ENCODE results near the gene BATF3.
A peak's percentile ranks its signal among the peaks of the same experiment; 100 is the strongest.

The BATF3 gene

GRCh38 chr1:212703991-212704564 is 4.4 kb upstream of the BATF3 start:
- no peak overlapping the region for H2AK5ac ChIP-seq (ENCODE audit: low read length, severe bottlenecking)
- no peak overlapping the region for H4K8ac ChIP-seq (ENCODE audit: low read length)
- H3K18ac ChIP-seq (ENCODE audit: low read depth in 1 of 2, low read length in 2 of 2) = no peak overlapping the region
- no peak overlapping the region for H4K91ac ChIP-seq (ENCODE audit: low read length)
- WGBS = 80% methylated on average over 8 of the region's 9 CpGs
- DNase-seq = no peak
- H3K4me3 ChIP-seq (ENCODE audit: insufficient read depth in 1 of 2, low read depth in 1 of 2, low read length in 2 of 2) = no peak overlapping the region
- H3K36me3 ChIP-seq (ENCODE audit: control insufficient read depth in 1 of 2, insufficient read depth in 2 of 2, low read depth in 1 of 2, low read length in 2 of 2) = no peaks in the 10 kb centered on the region
- no peaks in the 10 kb centered on the region for H3K79me1 ChIP-seq (replicated peaks; ENCODE audit: low read length, poor library complexity, severe bottlenecking)
- no peak overlapping the region for H3K27ac ChIP-seq (ENCODE audit: low read length, poor library complexity, severe bottlenecking)
- peaks cover 0 to 17% of the 10 kb centered on the region in 2 experiments for H3K27me3 ChIP-seq (ENCODE audit: control insufficient read depth in 1 of 2, insufficient read depth in 1 of 2, low read length in 2 of 2)
- no peak overlapping the region for H2BK120ac ChIP-seq (ENCODE audit: low read depth, low read length)
- H2BK15ac ChIP-seq (ENCODE audit: low read depth, poor library complexity, severe bottlenecking) = no peak overlapping the region
- H2BK5ac ChIP-seq (ENCODE audit: low read depth, low read length, poor library complexity, severe bottlenecking) = no peak overlapping the region
- no peaks in the 10 kb centered on the region for H3K9me3 ChIP-seq (ENCODE audit: control insufficient read depth, low read length)
- no peak overlapping the region for H2AFZ ChIP-seq (ENCODE audit: low read depth, low read length)
- no peak overlapping the region for H3K4me2 ChIP-seq (ENCODE audit: low read length, poor library complexity, severe bottlenecking)
- no peak overlapping the region for H3K4ac ChIP-seq (ENCODE audit: low read depth in 1 of 2, low read length in 2 of 2)
- no peak overlapping the region for H3K9ac ChIP-seq (ENCODE audit: low read length)
- H3K4me1 ChIP-seq (ENCODE audit: control insufficient read depth, insufficient read depth, low read depth, low read length) = peaks cover 17% of the 10 kb centered on the region
- no peak overlapping the region for H3K14ac ChIP-seq (ENCODE audit: low read length in 2 of 2)
- no peak overlapping the region for H3K23ac ChIP-seq (ENCODE audit: low read length in 2 of 2)
- H2BK12ac ChIP-seq (ENCODE audit: low read length in 2 of 2) = no peak overlapping the region

- Histone ChIP-seq H3K27me3 (ENCODE audit: control insufficient read depth in 1 of 2, insufficient read depth in 1 of 2, low read length in 2 of 2) (peaks cover 11 to 31% of the 10 kb centered on the region in 2 experiments), H2BK15ac (ENCODE audit: low read depth, poor library complexity, severe bottlenecking) (no peak overlapping the region), H2AFZ (ENCODE audit: low read depth, low read length) (no peak overlapping the region), H2AK5ac (ENCODE audit: low read length, severe bottlenecking) (no peak overlapping the region), H4K91ac (ENCODE audit: low read length) (no peak overlapping the region), H3K4me1 (ENCODE audit: control insufficient read depth, insufficient read depth, low read depth, low read length) (peaks cover 21% of the 10 kb centered on the region), H3K36me3 (ENCODE audit: control insufficient read depth in 1 of 2, insufficient read depth in 2 of 2, low read depth in 1 of 2, low read length in 2 of 2) (no peaks in the 10 kb centered on the region), H3K4ac (ENCODE audit: low read depth in 1 of 2, low read length in 2 of 2) (no peak overlapping the region), H2BK12ac (ENCODE audit: low read length in 2 of 2) (no peak overlapping the region), H2BK120ac (ENCODE audit: low read depth, low read length) (no peak overlapping the region), H3K27ac (ENCODE audit: low read length, poor library complexity, severe bottlenecking) (no peak overlapping the region), H2BK5ac (ENCODE audit: low read depth, low read length, poor library complexity, severe bottlenecking) (no peak overlapping the region), H3K18ac (ENCODE audit: low read depth in 1 of 2, low read length in 2 of 2) (no peak overlapping the region), H3K23ac (ENCODE audit: low read length in 2 of 2) (no peak overlapping the region), H3K79me1 (replicated peaks; ENCODE audit: low read length, poor library complexity, severe bottlenecking) (no peaks in the 10 kb centered on the region), H3K9ac (ENCODE audit: low read length) (no peak overlapping the region), H3K9me3 (ENCODE audit: control insufficient read depth, low read length) (no peaks in the 10 kb centered on the region), H3K4me3 (ENCODE audit: insufficient read depth in 1 of 2, low read depth in 1 of 2, low read length in 2 of 2) (no peak overlapping the region), H3K4me2 (ENCODE audit: low read length, poor library complexity, severe bottlenecking) (no peak overlapping the region), H3K14ac (ENCODE audit: low read length in 2 of 2) (no peak overlapping the region), H4K8ac (ENCODE audit: low read length) (no peak overlapping the region)
- 89% methylated on average over 1 of the region's 1 CpG for WGBS
- no peak for DNase-seq
These were observed 3.0 kb upstream of the BATF3 start for GRCh38 chr1:212702672-212703071.

DNA sequence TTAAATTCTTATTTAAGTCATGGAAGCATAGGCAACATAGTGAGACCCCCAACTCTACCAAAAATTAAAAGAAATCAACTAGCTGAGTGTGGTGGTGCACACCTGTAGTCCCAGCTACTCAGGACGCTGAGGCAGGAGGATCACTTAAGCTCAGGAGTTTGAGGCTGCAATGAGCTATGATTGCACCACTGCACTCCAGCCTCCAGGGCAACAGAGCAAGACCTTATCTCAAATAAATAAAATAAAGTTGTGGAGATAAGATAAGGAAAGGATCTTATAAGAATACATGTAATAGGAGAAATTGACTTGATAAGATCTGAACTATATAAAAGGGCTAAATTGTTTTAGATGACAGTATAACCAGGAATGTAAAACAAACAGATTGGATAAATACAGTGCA is 2.3 kb upstream of the BATF3 start:
- H3K27me3 ChIP-seq (ENCODE audit: control insufficient read depth in 1 of 2, insufficient read depth in 1 of 2, low read length in 2 of 2) = peaks cover 15 to 38% of the 10 kb centered on the region in 2 experiments
- no peak overlapping the region for H3K14ac ChIP-seq (ENCODE audit: low read length in 2 of 2)
- no peaks in the 10 kb centered on the region for H3K79me1 ChIP-seq (replicated peaks; ENCODE audit: low read length, poor library complexity, severe bottlenecking)
- no peak overlapping the region for H3K4me3 ChIP-seq (ENCODE audit: insufficient read depth in 1 of 2, low read depth in 1 of 2, low read length in 2 of 2)
- no peak overlapping the region for H2BK12ac ChIP-seq (ENCODE audit: low read length in 2 of 2)
- no peak overlapping the region for H2AFZ ChIP-seq (ENCODE audit: low read depth, low read length)
- no peak overlapping the region for H2BK120ac ChIP-seq (ENCODE audit: low read depth, low read length)
- no peak overlapping the region for H2BK15ac ChIP-seq (ENCODE audit: low read depth, poor library complexity, severe bottlenecking)
- H4K91ac ChIP-seq (ENCODE audit: low read length) = no peak overlapping the region
- no peak overlapping the region for H3K18ac ChIP-seq (ENCODE audit: low read depth in 1 of 2, low read length in 2 of 2)
- H3K4ac ChIP-seq (ENCODE audit: low read depth in 1 of 2, low read length in 2 of 2) = no peak overlapping the region
- no peak overlapping the region for H2BK5ac ChIP-seq (ENCODE audit: low read depth, low read length, poor library complexity, severe bottlenecking)
- peaks cover 21% of the 10 kb centered on the region for H3K4me1 ChIP-seq (ENCODE audit: control insufficient read depth, insufficient read depth, low read depth, low read length)
- no peak overlapping the region for H3K27ac ChIP-seq (ENCODE audit: low read length, poor library complexity, severe bottlenecking)
- no peak overlapping the region for H4K8ac ChIP-seq (ENCODE audit: low read length)
- H3K9ac ChIP-seq (ENCODE audit: low read length) = no peak overlapping the region
- no peak overlapping the region for H3K23ac ChIP-seq (ENCODE audit: low read length in 2 of 2)
- no peak overlapping the region for H2AK5ac ChIP-seq (ENCODE audit: low read length, severe bottlenecking)
- WGBS = 80% methylated on average over 1 of the region's 1 CpG
- H3K9me3 ChIP-seq (ENCODE audit: control insufficient read depth, low read length) = no peaks in the 10 kb centered on the region
- no peak overlapping the region for H3K4me2 ChIP-seq (ENCODE audit: low read length, poor library complexity, severe bottlenecking)
- H3K36me3 ChIP-seq (ENCODE audit: control insufficient read depth in 1 of 2, insufficient read depth in 2 of 2, low read depth in 1 of 2, low read length in 2 of 2) = no peaks in the 10 kb centered on the region
- DNase-seq = no peak

DNA sequence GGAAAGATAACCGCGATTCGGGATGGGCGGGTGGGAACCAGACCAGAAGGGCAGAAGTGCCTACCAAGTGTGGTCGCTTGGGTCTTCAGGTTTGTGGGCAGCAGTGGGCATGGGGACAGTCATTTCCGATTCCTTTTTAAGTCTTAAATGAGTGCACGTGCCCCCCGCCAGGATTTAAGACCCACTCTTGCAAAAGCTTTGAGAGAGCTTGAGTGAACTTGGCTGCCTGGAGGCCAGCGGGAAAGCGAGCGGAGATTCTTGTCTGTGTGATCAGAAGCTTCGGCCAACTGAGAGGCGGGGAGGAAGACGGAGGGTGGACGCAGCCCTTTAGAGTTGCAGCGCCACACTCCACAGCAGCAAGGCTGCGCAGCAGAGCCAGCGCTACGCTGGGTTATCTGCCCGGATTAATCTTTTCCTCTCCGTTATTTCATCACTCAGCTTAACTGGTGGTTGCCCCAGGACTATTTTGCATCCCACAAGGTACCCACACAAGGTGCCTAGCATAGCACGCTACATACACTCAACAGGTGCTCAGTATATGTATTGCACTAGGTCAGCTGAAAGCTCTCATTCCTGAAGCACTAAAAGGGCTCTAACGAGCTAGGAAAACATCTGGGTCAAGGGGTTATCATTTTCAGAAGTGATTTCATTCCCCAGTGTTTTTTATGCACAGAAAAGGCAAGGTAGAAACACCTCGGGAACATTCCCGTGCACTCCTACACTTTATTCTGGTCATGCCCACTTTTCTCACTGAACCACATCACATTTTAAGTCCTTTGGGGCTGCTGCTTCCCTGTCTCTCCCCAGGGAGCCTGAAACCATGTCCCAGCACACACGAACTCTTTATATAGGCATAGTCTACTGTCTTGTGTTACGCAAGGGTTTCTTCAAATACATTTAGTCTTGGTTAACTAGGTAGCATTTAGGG is 1.5 kb upstream of the BATF3 start:
- Histone ChIP-seq H4K8ac (ENCODE audit: low read length) (no peak overlapping the region), H3K27me3 (ENCODE audit: control insufficient read depth in 1 of 2, insufficient read depth in 1 of 2, low read length in 2 of 2) (peaks cover 18 to 44% of the 10 kb centered on the region in 2 experiments), H3K14ac (ENCODE audit: low read length in 2 of 2) (no peak overlapping the region), H3K4me2 (ENCODE audit: low read length, poor library complexity, severe bottlenecking) (peak overlapping the region; percentile 95), H3K23ac (ENCODE audit: low read length in 2 of 2) (no peak overlapping the region), H3K36me3 (ENCODE audit: control insufficient read depth in 1 of 2, insufficient read depth in 2 of 2, low read depth in 1 of 2, low read length in 2 of 2) (no peaks in the 10 kb centered on the region), H3K9ac (ENCODE audit: low read length) (peak overlapping the region; percentile 65), H3K18ac (ENCODE audit: low read depth in 1 of 2, low read length in 2 of 2) (no peak overlapping the region), H3K4me3 (ENCODE audit: insufficient read depth in 1 of 2, low read depth in 1 of 2, low read length in 2 of 2) (peak overlapping the region in 1 of 2 experiments; percentile 78), H2AFZ (ENCODE audit: low read depth, low read length) (no peak overlapping the region), H3K4ac (ENCODE audit: low read depth in 1 of 2, low read length in 2 of 2) (no peak overlapping the region), H2BK15ac (ENCODE audit: low read depth, poor library complexity, severe bottlenecking) (no peak overlapping the region), H3K27ac (ENCODE audit: low read length, poor library complexity, severe bottlenecking) (no peak overlapping the region), H2BK5ac (ENCODE audit: low read depth, low read length, poor library complexity, severe bottlenecking) (no peak overlapping the region), H4K91ac (ENCODE audit: low read length) (no peak overlapping the region), H2BK12ac (ENCODE audit: low read length in 2 of 2) (no peak overlapping the region), H2BK120ac (ENCODE audit: low read depth, low read length) (no peak overlapping the region), H2AK5ac (ENCODE audit: low read length, severe bottlenecking) (no peak overlapping the region), H3K79me1 (replicated peaks; ENCODE audit: low read length, poor library complexity, severe bottlenecking) (no peaks in the 10 kb centered on the region), H3K9me3 (ENCODE audit: control insufficient read depth, low read length) (no peaks in the 10 kb centered on the region), H3K4me1 (ENCODE audit: control insufficient read depth, insufficient read depth, low read depth, low read length) (peaks cover 21% of the 10 kb centered on the region)
- 11% methylated on average over 25 of the region's 27 CpGs for WGBS
- DNase-seq = peak; percentile 76
